Neural cell (in vitro differentiated cells): ENCODE results near the gene DENND11. TPM values are rescaled to one million over a fixed set of nuclear protein-coding genes. Genes with fewer than 3 reads are reported as not detected.

Experiments
- H2AFZ ChIP-seq: fragments of 200-600, 300-800 bp; sonication (generic), shearing (Covaris generic); 2 replicates; pipeline ENCODE4 v1.6.0; 2014; ENCODE audit warnings: low read depth, mild to moderate bottlenecking, antibody characterized with exemption, low read length, moderate library complexity
- H3F3A ChIP-seq: fragments of 200-600 bp; shearing (Covaris generic); 2 replicates; pipeline ENCODE4 v1.6.1; 2016; ENCODE audit warnings: mild to moderate bottlenecking, moderate library complexity, mixed read lengths, antibody characterized with exemption, low read length; ENCODE audit not compliant: insufficient read depth, poor library complexity, severe bottlenecking
- H3K27ac ChIP-seq: fragments of 200-600, 300-800 bp; sonication (generic), shearing (Covaris generic); 2 replicates; pipeline ENCODE4 v1.5.1; 2014; ENCODE audit warnings: mild to moderate bottlenecking, low read length, moderate library complexity
- H3K27me3 ChIP-seq: fragments of 300-800, 200-600 bp; sonication (generic), shearing (Covaris generic); 2 replicates; pipeline ENCODE4 v1.6.0; 2014; ENCODE audit warnings: mild to moderate bottlenecking, low read depth, low read length, moderate library complexity; ENCODE audit not compliant: insufficient read depth
- H3K36me3 ChIP-seq: fragments of 300-800, 200-600 bp; sonication (generic), shearing (Covaris generic); 2 replicates; pipeline ENCODE4 v1.5.1; 2014; ENCODE audit warnings: mild to moderate bottlenecking, antibody characterized with exemption, low read length, moderate library complexity; ENCODE audit not compliant: insufficient read depth
- H3K4me2 ChIP-seq: fragments of 300-800, 200-600 bp; sonication (generic), shearing (Covaris generic); 2 replicates; pipeline ENCODE4 v1.6.0; 2014; ENCODE audit warnings: mild to moderate bottlenecking, low read length
- H3K4me3 ChIP-seq: fragments of 300-800, 200-600 bp; sonication (generic), shearing (Covaris generic); 2 replicates; pipeline ENCODE4 v1.5.1; 2014; ENCODE audit warnings: mild to moderate bottlenecking, low read length, moderate library complexity
- H3K79me2 ChIP-seq: fragments of 200-600 bp; shearing (Covaris generic); replicated peaks from 2 replicates; pipeline ENCODE4 v1.6.0; 2014; ENCODE audit warnings: mild to moderate bottlenecking, low read length, moderate library complexity; ENCODE audit not compliant: insufficient read depth
- H3K9ac ChIP-seq: fragments of 300-800, 200-600 bp; sonication (generic), shearing (Covaris generic); 2 replicates; pipeline ENCODE4 v1.6.1; 2016; ENCODE audit warnings: mild to moderate bottlenecking, low read length, mixed read lengths
- H3K9me2 ChIP-seq: fragments of 200-600 bp; shearing (Covaris generic); 2 replicates; pipeline ENCODE4 v1.6.1; 2016; ENCODE audit warnings: mild to moderate bottlenecking, low read length, mixed read lengths; ENCODE audit not compliant: insufficient read depth
- H3K9me3 ChIP-seq: fragments of 200-600, 300-800 bp; sonication (generic), shearing (Covaris generic); 2 replicates; pipeline ENCODE4 v1.6.1; 2016; ENCODE audit warnings: mild to moderate bottlenecking, mixed run types, low read length, moderate library complexity, mixed read lengths
- H4K20me1 ChIP-seq: fragments of 200-600 bp; shearing (Covaris generic); 2 replicates; pipeline ENCODE4 v1.6.1; 2016; ENCODE audit warnings: mild to moderate bottlenecking, mixed run types; ENCODE audit not compliant: insufficient read depth
- EP300 ChIP-seq: fragments of 450-650 bp; conservative IDR thresholded peaks from 2 replicates; pipeline ENCODE4 v1.6.1; 2014; ENCODE audit warnings: antibody characterized with exemption, mild to moderate bottlenecking, moderate library complexity; ENCODE audit not compliant: poor library complexity, severe bottlenecking
- EZH2 ChIP-seq: fragments of 200-600, 300-800 bp; shearing (Covaris generic), sonication (generic); IDR thresholded peaks from 2 replicates; pipeline ENCODE4 v1.6.1; 2014; ENCODE audit warnings: antibody characterized with exemption, low read length, borderline replicate concordance, mild to moderate bottlenecking; ENCODE audit not compliant: insufficient read depth, poor library complexity, severe bottlenecking
- MXI1 ChIP-seq: fragments of 450-650 bp; conservative IDR thresholded peaks from 2 replicates; pipeline ENCODE4 v1.6.1; 2014; ENCODE audit warnings: antibody characterized with exemption, mild to moderate bottlenecking; ENCODE audit not compliant: poor library complexity, severe bottlenecking
- POLR2AphosphoS5 ChIP-seq: IDR thresholded peaks from 2 replicates; pipeline ENCODE4 v1.6.1; 2012
- RAD21 ChIP-seq: fragments of 450-650 bp; conservative IDR thresholded peaks from 2 replicates; pipeline ENCODE4 v1.6.1; 2014; ENCODE audit warnings: antibody characterized with exemption, mild to moderate bottlenecking, moderate library complexity
- REST ChIP-seq: IDR thresholded peaks from 2 replicates; pipeline ENCODE4 v1.6.1; 2012; ENCODE audit warnings: borderline replicate concordance
- SMC3 ChIP-seq: fragments of 450-650 bp; conservative IDR thresholded peaks from 2 replicates; pipeline ENCODE4 v1.6.1; 2014; ENCODE audit warnings: antibody characterized with exemption, mild to moderate bottlenecking, moderate library complexity; ENCODE audit not compliant: poor library complexity
- TAF1 ChIP-seq: IDR thresholded peaks from 2 replicates; pipeline ENCODE4 v1.6.1; 2012; ENCODE audit warnings: low read depth
- polyA plus RNA-seq: library from polyadenylated mRNA; depleted of rRNA; stranded (reverse); fragments of >200 nt; gene quantifications from 2 replicates; pipeline ENCODE4 v1.2.3, GENCODE V29; 2014
- TF ChIP-seq, protein P1 (sequence below): fragments of 450-650 bp; IDR thresholded peaks from 2 replicates; pipeline ENCODE4 v1.5.1; 2014; ENCODE audit warnings: antibody characterized with exemption, mild to moderate bottlenecking, moderate library complexity; ENCODE audit not compliant: poor library complexity, severe bottlenecking

The DENND11 gene
- polyA plus RNA-seq, 1 donor from 2014 or later: 24.5 TPM

DNA sequence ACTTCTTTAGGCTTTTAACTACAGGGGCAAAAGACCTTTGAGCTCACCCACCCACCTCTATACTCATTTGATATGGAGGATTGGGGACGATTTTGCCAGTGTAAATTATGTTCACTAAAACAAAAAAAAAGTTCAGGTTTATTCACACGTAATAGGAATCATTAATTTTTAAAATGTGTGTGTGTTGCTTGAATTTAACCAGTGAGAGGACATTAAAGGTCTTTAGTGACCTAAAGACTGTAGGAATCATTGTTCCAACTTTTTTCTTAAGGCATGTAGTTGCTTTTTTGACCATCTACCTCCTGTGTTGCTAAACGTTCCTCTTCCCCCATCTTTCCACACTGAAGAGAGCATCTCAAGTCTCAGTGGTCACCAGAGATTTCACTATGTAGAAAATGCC, 37.3 kb upstream of the DENND11 start:
- H3K27ac ChIP-seq: no peak overlapping the region
- H3K36me3 ChIP-seq: no peaks in the 10 kb centered on the region
- TF ChIP-seq MXI1 (no peak), POLR2AphosphoS5 (no peak)
- peaks cover 4% of the 10 kb centered on the region for H3F3A ChIP-seq
- peak overlapping the region; percentile 85 for H3K4me2 ChIP-seq
- peak overlapping the region; percentile 75 for H3K4me3 ChIP-seq
- H3K27me3 ChIP-seq: no peaks in the 10 kb centered on the region
- no peak overlapping the region for H2AFZ ChIP-seq
- peak overlapping the region; percentile 83 for H3K9ac ChIP-seq
- H3K9me2 ChIP-seq: no peaks in the 10 kb centered on the region
- H4K20me1 ChIP-seq: no peaks in the 10 kb centered on the region
- H3K79me2 ChIP-seq: peaks cover 28% of the 10 kb centered on the region
- H3K9me3 ChIP-seq: no peaks in the 10 kb centered on the region

GRCh38 chr7:141738592-141739013, 36.6 kb upstream of the DENND11 start:
- peak overlapping the region; percentile 51 for H2AFZ ChIP-seq
- H3F3A ChIP-seq: peaks cover 4% of the 10 kb centered on the region
- H4K20me1 ChIP-seq: no peaks in the 10 kb centered on the region
- H3K9ac ChIP-seq: peak overlapping the region; percentile 83
- no peaks in the 10 kb centered on the region for H3K36me3 ChIP-seq
- H3K9me3 ChIP-seq: no peaks in the 10 kb centered on the region
- H3K4me3 ChIP-seq: peak overlapping the region; percentile 75
- peaks cover 28% of the 10 kb centered on the region for H3K79me2 ChIP-seq
- H3K27me3 ChIP-seq: no peaks in the 10 kb centered on the region
- peak; percentile 45 for TF ChIP-seq MXI1
- no peak for TF ChIP-seq SMC3
- H3K9me2 ChIP-seq: no peaks in the 10 kb centered on the region
- peak overlapping the region; percentile 87 for H3K27ac ChIP-seq
- H3K4me2 ChIP-seq: peak overlapping the region; percentile 85

DNA sequence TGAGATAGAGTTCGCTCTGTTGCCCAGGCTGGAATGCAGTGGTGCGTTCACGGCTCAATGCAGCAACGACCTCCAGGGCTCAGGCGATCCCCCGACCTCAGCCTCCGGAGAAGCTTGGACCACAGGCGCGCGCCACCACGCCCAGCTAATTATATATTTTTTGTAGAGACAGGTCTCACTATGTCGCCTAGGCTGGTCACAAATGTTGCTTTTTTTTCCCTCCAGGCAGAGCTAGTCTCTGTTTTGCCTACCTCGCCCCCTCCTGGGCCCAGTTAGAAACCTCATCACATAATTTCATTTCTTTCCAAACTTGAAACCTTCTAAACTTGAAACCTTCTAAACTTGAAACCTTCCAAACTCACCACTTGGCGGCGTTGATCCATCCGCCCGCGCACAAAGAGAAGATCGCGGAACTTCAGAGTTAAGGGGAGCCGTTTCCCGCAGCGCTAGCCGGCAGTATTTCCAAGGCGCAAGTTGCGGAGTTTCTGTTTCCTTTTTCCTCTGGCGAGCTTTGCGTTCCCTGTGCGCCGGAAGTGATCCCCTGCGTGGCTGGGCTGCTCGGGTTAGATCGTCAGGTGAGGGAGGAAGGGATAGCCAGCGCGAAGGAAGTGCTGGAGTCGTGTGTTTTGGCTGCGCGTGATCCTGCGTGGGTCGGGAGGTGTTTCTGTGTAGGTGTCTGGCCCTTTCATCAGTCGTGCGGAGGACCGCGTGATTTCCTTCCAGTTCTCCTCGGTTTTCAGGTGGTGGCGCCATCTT, 36.0 kb upstream of the DENND11 start, which contains the start of gene SSBP1:
SSBP1 (plus strand) TSS at position 523 of the 756 bp plus-strand sequence. CDS start 809 bp downstream, outside the sequence.
- no peaks in the 10 kb centered on the region for H4K20me1 ChIP-seq
- no peak for TF ChIP-seq EZH2
- TF ChIP-seq RAD21: peak; percentile 62
- peak; percentile 83 for TF ChIP-seq EP300
- TF ChIP-seq, protein P1, sequence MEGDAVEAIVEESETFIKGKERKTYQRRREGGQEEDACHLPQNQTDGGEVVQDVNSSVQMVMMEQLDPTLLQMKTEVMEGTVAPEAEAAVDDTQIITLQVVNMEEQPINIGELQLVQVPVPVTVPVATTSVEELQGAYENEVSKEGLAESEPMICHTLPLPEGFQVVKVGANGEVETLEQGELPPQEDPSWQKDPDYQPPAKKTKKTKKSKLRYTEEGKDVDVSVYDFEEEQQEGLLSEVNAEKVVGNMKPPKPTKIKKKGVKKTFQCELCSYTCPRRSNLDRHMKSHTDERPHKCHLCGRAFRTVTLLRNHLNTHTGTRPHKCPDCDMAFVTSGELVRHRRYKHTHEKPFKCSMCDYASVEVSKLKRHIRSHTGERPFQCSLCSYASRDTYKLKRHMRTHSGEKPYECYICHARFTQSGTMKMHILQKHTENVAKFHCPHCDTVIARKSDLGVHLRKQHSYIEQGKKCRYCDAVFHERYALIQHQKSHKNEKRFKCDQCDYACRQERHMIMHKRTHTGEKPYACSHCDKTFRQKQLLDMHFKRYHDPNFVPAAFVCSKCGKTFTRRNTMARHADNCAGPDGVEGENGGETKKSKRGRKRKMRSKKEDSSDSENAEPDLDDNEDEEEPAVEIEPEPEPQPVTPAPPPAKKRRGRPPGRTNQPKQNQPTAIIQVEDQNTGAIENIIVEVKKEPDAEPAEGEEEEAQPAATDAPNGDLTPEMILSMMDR: peak; percentile 91
- peak; percentile 96 for TF ChIP-seq MXI1
- TF ChIP-seq SMC3: peak; percentile 79
- peak; percentile 85 for TF ChIP-seq REST
- peak; percentile 100 for TF ChIP-seq POLR2AphosphoS5
- TF ChIP-seq TAF1: peak; percentile 78
- no peaks in the 10 kb centered on the region for H3K36me3 ChIP-seq
- H2AFZ ChIP-seq: peak within 1 kb of the TSS; percentile 51
- H3K4me2 ChIP-seq: peak within 1 kb of the TSS; percentile 85
- H3K79me2 ChIP-seq: peaks cover 28% of the 10 kb centered on the region
- no peaks in the 10 kb centered on the region for H3K27me3 ChIP-seq
- H3F3A ChIP-seq: peaks cover 4% of the 10 kb centered on the region
- peak within 1 kb of the TSS; percentile 75 for H3K4me3 ChIP-seq
- H3K9ac ChIP-seq: peak within 1 kb of the TSS; percentile 83
- no peaks in the 10 kb centered on the region for H3K9me2 ChIP-seq
- peak within 1 kb of the TSS; percentile 87 for H3K27ac ChIP-seq
- no peaks in the 10 kb centered on the region for H3K9me3 ChIP-seq
